Type B pancreatic cell (in vitro differentiated cells): ENCODE results near the gene NISCH. TPM values are rescaled to one million over a fixed set of nuclear protein-coding genes. Genes with fewer than 3 reads are reported as not detected.

ENCODE experiments used
- DNase-seq: peaks from one replicate; pipeline ENCODE4 v3.0.0; 2021; ENCODE audit warnings: mixed read lengths; ENCODE audit not compliant: unreplicated experiment; ENCODE audit errors: extremely low spot score
- H3K27ac Mint-ChIP-seq: 2 replicates; pipeline ENCODE4 v1.8.0; 2021; ENCODE audit warnings: mild to moderate bottlenecking, mixed read lengths
- H3K27me3 Mint-ChIP-seq: 2 replicates; pipeline ENCODE4 v1.8.0; 2021; ENCODE audit warnings: mixed read lengths
- H3K36me3 Mint-ChIP-seq: 2 replicates; pipeline ENCODE4 v1.8.0; 2021; ENCODE audit warnings: mixed read lengths
- H3K4me1 Mint-ChIP-seq: one replicate; pipeline ENCODE4 v1.8.0; 2021; ENCODE audit warnings: mixed read lengths; ENCODE audit not compliant: unreplicated experiment
- H3K4me3 Mint-ChIP-seq: 2 replicates; pipeline ENCODE4 v1.8.0; 2021; ENCODE audit warnings: mild to moderate bottlenecking, mixed read lengths
- H3K9me3 Mint-ChIP-seq: 2 replicates; pipeline ENCODE4 v1.8.0; 2021; ENCODE audit warnings: mixed read lengths
- CTCF ChIP-seq: fragments of 200-600 bp; sonication (generic); conservative IDR thresholded peaks from 2 replicates; pipeline ENCODE4 v1.5.0; 2021; ENCODE audit warnings: antibody characterized with exemption, mild to moderate bottlenecking
- total RNA-seq: library from RNA; stranded (reverse); gene quantifications from 2 replicates; pipeline ENCODE4 v1.2.1, GENCODE V29; 2021; ENCODE audit warnings: low replicate concordance

Gene NISCH
- total RNA-seq, 1 donor from 2014 or later = 149 TPM

DNA sequence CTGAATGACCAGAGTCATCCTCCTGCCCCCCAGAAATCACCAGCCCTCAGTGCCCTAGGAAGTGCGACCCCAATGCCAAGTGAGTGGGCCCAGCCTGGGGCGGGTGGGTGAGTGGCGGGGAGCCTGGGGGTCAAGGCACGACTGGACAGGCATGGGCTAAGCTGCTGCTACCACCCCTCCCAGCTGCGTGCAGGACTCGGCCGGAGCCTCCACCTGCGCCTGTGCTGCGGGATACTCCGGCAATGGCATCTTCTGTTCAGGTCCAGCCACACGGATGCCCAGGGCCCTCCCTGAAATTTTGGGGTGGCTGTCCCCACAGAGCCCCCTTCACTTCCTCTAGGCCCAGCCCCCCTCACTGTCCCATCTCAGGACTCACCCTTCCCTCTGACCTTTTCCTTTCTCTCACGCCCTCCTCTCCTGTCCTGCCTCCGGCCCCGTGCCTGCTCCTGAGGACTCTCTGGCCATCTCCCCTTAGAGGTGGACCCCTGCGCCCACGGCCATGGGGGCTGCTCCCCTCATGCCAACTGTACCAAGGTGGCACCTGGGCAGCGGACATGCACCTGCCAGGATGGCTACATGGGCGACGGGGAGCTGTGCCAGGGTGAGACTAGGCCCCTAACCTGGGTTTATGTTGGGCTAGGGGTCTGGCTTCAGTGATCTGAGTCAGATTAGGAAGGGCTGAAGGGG, 61.2 kb downstream of the NISCH start:
- Mint-ChIP-seq H3K36me3 (no peaks in the 10 kb centered on the region), H3K27me3 (peaks cover 3% of the 10 kb centered on the region), H3K4me1 (peaks cover 5% of the 10 kb centered on the region), H3K27ac (no peak overlapping the region), H3K9me3 (no peaks in the 10 kb centered on the region), H3K4me3 (no peak overlapping the region)
- TF ChIP-seq CTCF = no peak
- no peak for DNase-seq

GRCh38 chr3:52517796-52518722, 62.7 kb downstream of the NISCH start:
- DNase-seq = no peak
- peaks cover 5% of the 10 kb centered on the region for H3K4me1 Mint-ChIP-seq
- H3K27me3 Mint-ChIP-seq = peaks cover 3% of the 10 kb centered on the region
- no peaks in the 10 kb centered on the region for H3K36me3 Mint-ChIP-seq
- no peak for TF ChIP-seq CTCF
- no peak overlapping the region for H3K4me3 Mint-ChIP-seq
- no peak overlapping the region for H3K27ac Mint-ChIP-seq
- H3K9me3 Mint-ChIP-seq = no peaks in the 10 kb centered on the region

GRCh38 chr3:52518723-52519444, 63.5 kb downstream of the NISCH start:
- H3K27ac Mint-ChIP-seq = no peak overlapping the region
- DNase-seq = no peak
- H3K4me3 Mint-ChIP-seq = no peak overlapping the region
- H3K27me3 Mint-ChIP-seq = peaks cover 3% of the 10 kb centered on the region
- TF ChIP-seq CTCF = no peak
- no peaks in the 10 kb centered on the region for H3K9me3 Mint-ChIP-seq
- H3K4me1 Mint-ChIP-seq = peaks cover 5% of the 10 kb centered on the region
- H3K36me3 Mint-ChIP-seq = peaks cover under 1% of the 10 kb centered on the region

GRCh38 chr3:52519445-52520140, 64.2 kb downstream of the NISCH start:
- H3K27ac Mint-ChIP-seq = no peak overlapping the region
- H3K36me3 Mint-ChIP-seq = peaks cover 7% of the 10 kb centered on the region
- no peak overlapping the region for H3K4me3 Mint-ChIP-seq
- H3K27me3 Mint-ChIP-seq = peaks cover 3% of the 10 kb centered on the region
- H3K9me3 Mint-ChIP-seq = no peaks in the 10 kb centered on the region
- no peak for TF ChIP-seq CTCF
- H3K4me1 Mint-ChIP-seq = peaks cover 5% of the 10 kb centered on the region
- DNase-seq = no peak

- no peak for TF ChIP-seq CTCF
- H3K4me1 Mint-ChIP-seq = peaks cover 2% of the 10 kb centered on the region
- peaks cover 2% of the 10 kb centered on the region for H3K27me3 Mint-ChIP-seq
- H3K36me3 Mint-ChIP-seq = peaks cover 7% of the 10 kb centered on the region
- no peaks in the 10 kb centered on the region for H3K9me3 Mint-ChIP-seq
- H3K27ac Mint-ChIP-seq = no peak overlapping the region
- no peak overlapping the region for H3K4me3 Mint-ChIP-seq
- DNase-seq = no peak
Observed at GRCh38 chr3:52520141-52520667, 64.8 kb downstream of the NISCH start.
